Muscle layer of colon (tissue), 2 donors: ENCODE results near the gene HIVEP1.
A peak's percentile ranks its signal among the peaks of the same experiment; 100 is the strongest.

ENCODE experiments used
- H3K27ac ChIP-seq: one replicate; pipeline ENCODE4 v1.7.0; 2013; ENCODE audit warnings: low read depth, mild to moderate bottlenecking, low read length, moderate library complexity
- H3K27me3 ChIP-seq, 2 donors: one replicate each; pipeline ENCODE4 v1.7.0; 2013; ENCODE audit warnings: low read length in 2 of 2, mild to moderate bottlenecking in 2 of 2; ENCODE audit not compliant: insufficient read depth in 2 of 2, control insufficient read depth in 1 of 2
- H3K36me3 ChIP-seq: one replicate; pipeline ENCODE4 v1.7.0; 2013; ENCODE audit warnings: mild to moderate bottlenecking, low read length; ENCODE audit not compliant: insufficient read depth
- H3K4me1 ChIP-seq: one replicate; pipeline ENCODE4 v1.7.0; 2013; ENCODE audit warnings: mild to moderate bottlenecking, low read length; ENCODE audit not compliant: insufficient read depth
- H3K4me3 ChIP-seq, 2 donors: one replicate each; pipeline ENCODE4 v1.7.0; 2013; ENCODE audit warnings: low read length in 2 of 2, low read depth in 1 of 2, mild to moderate bottlenecking in 1 of 2, moderate library complexity in 1 of 2
- H3K9ac ChIP-seq: one replicate; pipeline ENCODE4 v1.7.0; 2013; ENCODE audit warnings: low read length
- H3K9me3 ChIP-seq: one replicate; pipeline ENCODE4 v1.7.0; 2013; ENCODE audit warnings: mild to moderate bottlenecking, low read length
- donor health status: abdominal sarcoma.
- donor health status: Adenocarcinoma of cecum.

HIVEP1 gene

GRCh38 chr6:12022481-12022880 lies 10.4 kb downstream of the HIVEP1 start:
- Histone ChIP-seq H3K4me1 (peaks cover 13% of the 10 kb centered on the region), H3K4me3 (no peak overlapping the region), H3K27ac (no peak overlapping the region), H3K36me3 (no peaks in the 10 kb centered on the region), H3K9me3 (no peaks in the 10 kb centered on the region), H3K9ac (no peak overlapping the region), H3K27me3 (no peaks in the 10 kb centered on the region)

GRCh38 chr6:12022953-12023388 lies 10.9 kb downstream of the HIVEP1 start:
- Histone ChIP-seq H3K9ac (no peak overlapping the region), H3K27ac (no peak overlapping the region), H3K4me1 (peaks cover 13% of the 10 kb centered on the region)

GRCh38 chr6:12024216-12024615 lies 12.1 kb downstream of the HIVEP1 start:
- H3K9ac ChIP-seq = no peak overlapping the region
- peaks cover 13% of the 10 kb centered on the region for H3K4me1 ChIP-seq
- H3K4me3 ChIP-seq = no peak overlapping the region
- no peaks in the 10 kb centered on the region for H3K36me3 ChIP-seq
- peak overlapping the region; percentile 37 for H3K27ac ChIP-seq
- H3K27me3 ChIP-seq = no peaks in the 10 kb centered on the region
- H3K9me3 ChIP-seq = no peaks in the 10 kb centered on the region

More at GRCh38 chr6:12022953-12023388, 10.9 kb downstream of the HIVEP1 start:
- no peaks in the 10 kb centered on the region for H3K9me3 ChIP-seq
- H3K36me3 ChIP-seq = no peaks in the 10 kb centered on the region
- H3K4me3 ChIP-seq = no peak overlapping the region
- H3K27me3 ChIP-seq = no peaks in the 10 kb centered on the region

- no peak overlapping the region for H3K9ac ChIP-seq
- no peak overlapping the region for H3K4me3 ChIP-seq
- no peaks in the 10 kb centered on the region for H3K27me3 ChIP-seq
- H3K9me3 ChIP-seq = no peaks in the 10 kb centered on the region
- peak overlapping the region; percentile 37 for H3K27ac ChIP-seq
- H3K4me1 ChIP-seq = peaks cover 13% of the 10 kb centered on the region
- no peaks in the 10 kb centered on the region for H3K36me3 ChIP-seq
Measured at GRCh38 chr6:12024699-12025434, 12.8 kb downstream of the HIVEP1 start.

- Histone ChIP-seq H3K27ac (no peak overlapping the region), H3K36me3 (no peaks in the 10 kb centered on the region), H3K4me1 (peaks cover 13% of the 10 kb centered on the region), H3K9ac (no peak overlapping the region), H3K27me3 (no peaks in the 10 kb centered on the region), H3K4me3 (no peak overlapping the region), H3K9me3 (no peaks in the 10 kb centered on the region)
Measured at GRCh38 chr6:12026120-12026519, 14.0 kb downstream of the HIVEP1 start.

GRCh38 chr6:12026833-12027232 lies 14.7 kb downstream of the HIVEP1 start:
- H3K36me3 ChIP-seq = no peaks in the 10 kb centered on the region
- H3K9me3 ChIP-seq = no peaks in the 10 kb centered on the region
- H3K27ac ChIP-seq = no peak overlapping the region
- no peak overlapping the region for H3K4me3 ChIP-seq
- H3K4me1 ChIP-seq = peaks cover 13% of the 10 kb centered on the region
- no peaks in the 10 kb centered on the region for H3K27me3 ChIP-seq
- no peak overlapping the region for H3K9ac ChIP-seq

- H3K4me3 ChIP-seq = no peak overlapping the region
- no peak overlapping the region for H3K9ac ChIP-seq
- no peaks in the 10 kb centered on the region for H3K36me3 ChIP-seq
- H3K4me1 ChIP-seq = peaks cover 19% of the 10 kb centered on the region
- no peaks in the 10 kb centered on the region for H3K9me3 ChIP-seq
- no peak overlapping the region for H3K27ac ChIP-seq
- H3K27me3 ChIP-seq = no peaks in the 10 kb centered on the region
Measured at GRCh38 chr6:12028213-12028612, 16.1 kb downstream of the HIVEP1 start.

- Histone ChIP-seq H3K9me3 (no peaks in the 10 kb centered on the region), H3K4me1 (peaks cover 20% of the 10 kb centered on the region), H3K27me3 (no peaks in the 10 kb centered on the region), H3K4me3 (no peak overlapping the region), H3K36me3 (no peaks in the 10 kb centered on the region), H3K27ac (no peak overlapping the region), H3K9ac (no peak overlapping the region)
Measured at GRCh38 chr6:12029979-12030737, 18.0 kb downstream of the HIVEP1 start.

- peaks cover 16% of the 10 kb centered on the region for H3K4me1 ChIP-seq
- H3K4me3 ChIP-seq = no peak overlapping the region
- no peak overlapping the region for H3K9ac ChIP-seq
- H3K27me3 ChIP-seq = no peaks in the 10 kb centered on the region
- H3K27ac ChIP-seq = no peak overlapping the region
- H3K9me3 ChIP-seq = no peaks in the 10 kb centered on the region
- no peaks in the 10 kb centered on the region for H3K36me3 ChIP-seq
Measured at GRCh38 chr6:12030993-12031550, 19.0 kb downstream of the HIVEP1 start.

- Histone ChIP-seq H3K36me3 (no peaks in the 10 kb centered on the region), H3K9me3 (no peaks in the 10 kb centered on the region), H3K4me1 (peaks cover 16% of the 10 kb centered on the region), H3K4me3 (no peak overlapping the region), H3K27ac (no peak overlapping the region), H3K9ac (no peak overlapping the region), H3K27me3 (no peaks in the 10 kb centered on the region)
Measured at GRCh38 chr6:12032783-12033573, 20.9 kb downstream of the HIVEP1 start.

- H3K9ac ChIP-seq = no peak overlapping the region
- H3K9me3 ChIP-seq = no peaks in the 10 kb centered on the region
- no peak overlapping the region for H3K4me3 ChIP-seq
- H3K27me3 ChIP-seq = no peaks in the 10 kb centered on the region
- peaks cover 16% of the 10 kb centered on the region for H3K4me1 ChIP-seq
- no peak overlapping the region for H3K27ac ChIP-seq
- no peaks in the 10 kb centered on the region for H3K36me3 ChIP-seq
Measured at GRCh38 chr6:12033770-12034169, 21.7 kb downstream of the HIVEP1 start.
